GM10248 (cell line): ENCODE data around the gene CLDN1.
A peak's percentile ranks its signal among the peaks of the same experiment; 100 is the strongest.

ENCODE experiments used
- CTCF ChIA-PET: fragments of 300-600 bp; sonication (Branson Sonifier 250); formaldehyde crosslinking; extraction: SDS; loops from one replicate; lab custom pipeline; 2021; ENCODE audit warnings: antibody characterized with exemption; lab: Yijun Ruan, JAX
- POLR2A ChIA-PET: fragments of 350-650 bp; sonication (Branson Sonifier 250); formaldehyde crosslinking; extraction: SDS; loops from one replicate; lab custom pipeline; 2020; ENCODE audit warnings: antibody characterized with exemption; lab: Yijun Ruan, JAX
- DNase-seq: peaks from one replicate; pipeline ENCODE4 v3.0.0; 2012; ENCODE audit errors: extremely low spot score
- CTCF ChIP-seq: IDR thresholded peaks from 2 replicates; pipeline ENCODE4 v1.5.1; 2012; ENCODE audit warnings: mild to moderate bottlenecking, low read depth; ENCODE audit errors: extremely low read depth, missing control alignments, control extremely low read depth

Gene CLDN1

GRCh38 chr3:190321789-190322603, at the start of gene CLDN1:
Gene CLDN1 (minus strand): TSS chr3:190322446. CDS start chr3:190322206, 240 bp downstream.
- ChIA-PET POLR2A (no interaction called here), CTCF (interaction anchor here (0.7 to 6.0 kb wide), 52 partner anchors 8 to 782 kb away, joined by 3 to 45 read pairs (median 4); no protein-coding TSS in a partner anchor)
- TF ChIP-seq CTCF = peak; percentile 86
- DNase-seq = peak; percentile 83

DNA sequence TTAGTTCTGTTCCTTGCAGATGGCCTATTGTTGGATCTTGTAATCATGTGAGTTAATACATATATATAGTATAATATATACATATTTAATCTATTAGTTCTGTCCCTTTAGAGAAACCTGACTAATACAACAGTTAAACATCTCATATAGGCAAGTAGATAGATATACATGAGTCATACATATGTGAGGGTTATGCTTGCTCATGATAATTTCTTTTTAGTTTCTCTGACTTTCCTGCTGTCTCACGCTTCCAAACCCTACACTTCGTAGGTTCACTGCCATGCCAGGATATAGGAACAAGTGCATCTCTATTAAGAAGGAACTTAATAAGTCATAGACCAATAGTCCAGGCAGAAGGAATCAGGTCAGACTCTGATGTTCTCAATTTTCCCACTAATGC, 48.9 kb upstream of the CLDN1 start:
- CTCF ChIA-PET = no interaction called here
- no peak for DNase-seq
- POLR2A ChIA-PET = no interaction called here
- no peak for TF ChIP-seq CTCF

- POLR2A ChIA-PET = no interaction called here
- TF ChIP-seq CTCF = no peak
- CTCF ChIA-PET = interaction anchor here (1.2 kb wide), 1 partner anchor 48 kb away, joined by 3 read pairs; the partner anchor contains the start of gene CLDN1
- DNase-seq = no peak
Observed at GRCh38 chr3:190370369-190370768, 48.1 kb upstream of the CLDN1 start.

DNA sequence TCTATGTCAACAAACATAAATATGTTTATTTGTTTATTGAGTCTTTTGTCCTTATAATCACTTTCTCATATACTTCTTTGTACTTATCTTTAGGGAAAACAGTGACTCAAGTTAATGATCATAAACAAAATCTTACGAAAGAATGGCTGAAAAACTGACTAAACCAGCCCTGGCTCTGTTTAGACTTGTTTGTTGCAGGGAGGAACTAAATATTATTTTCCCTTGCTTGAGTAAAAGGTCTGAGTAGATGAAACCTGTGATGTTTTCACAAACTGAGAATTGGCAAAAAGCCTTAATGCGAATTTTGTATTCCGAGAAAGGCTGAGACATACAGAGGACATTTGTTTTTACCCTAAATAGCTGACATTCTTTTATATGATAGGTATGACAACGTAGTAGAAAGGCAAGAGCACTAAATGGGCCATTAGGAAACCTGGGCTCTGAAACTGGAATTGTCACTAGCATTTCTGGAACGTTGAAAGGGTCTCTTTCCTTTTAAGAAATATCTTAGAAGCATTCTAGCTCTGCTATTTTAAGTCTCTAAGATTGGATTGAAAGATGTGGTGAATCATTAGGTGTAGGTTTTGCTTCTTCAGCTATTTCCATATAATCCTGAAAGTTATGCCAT, 47.5 kb upstream of the CLDN1 start:
- ChIA-PET CTCF (interaction anchor here (1.2 kb wide), 1 partner anchor 48 kb away, joined by 3 read pairs; the partner anchor contains the start of gene CLDN1), POLR2A (no interaction called here)
- TF ChIP-seq CTCF = no peak
- no peak for DNase-seq

GRCh38 chr3:190368881-190369280, 46.6 kb upstream of the CLDN1 start:
- ChIA-PET POLR2A (no interaction called here), CTCF (no interaction called here)
- DNase-seq = no peak
- no peak for TF ChIP-seq CTCF

DNA sequence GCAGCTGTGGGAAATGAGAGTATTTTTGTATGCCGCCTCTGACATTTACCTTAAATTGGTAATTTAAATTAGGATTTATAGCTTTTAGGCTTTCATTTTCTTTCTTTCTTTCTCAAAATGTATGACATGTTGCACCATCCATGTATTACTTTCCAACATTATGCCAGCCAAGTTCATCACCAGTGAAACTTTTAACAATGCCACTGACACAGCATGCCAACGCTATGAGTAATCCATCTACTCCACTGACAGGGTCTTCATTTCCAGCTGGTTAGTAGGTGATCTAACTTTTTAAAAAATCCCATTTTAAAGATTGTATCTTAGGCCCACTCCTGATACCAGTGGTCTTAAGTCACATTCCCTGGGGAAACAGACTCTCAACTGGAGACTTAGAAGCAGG, 43.9 kb upstream of the CLDN1 start:
- ChIA-PET POLR2A (no interaction called here), CTCF (interaction anchor here (0.9 to 1.6 kb wide), 2 partner anchors 10 to 18 kb away, joined by 3 to 6 read pairs; no protein-coding TSS in a partner anchor)
- no peak for DNase-seq
- TF ChIP-seq CTCF = no peak
